Astrocyte (in vitro differentiated cells and primary cell): ENCODE measurements around the gene ENPP7.

ENCODE experiments used
- CTCF ChIP-seq: IDR thresholded peaks from 2 replicates; pipeline ENCODE4 v1.5.1; 2011; ENCODE audit warnings: low read depth, mild to moderate bottlenecking, inconsistent platforms, low read length, moderate library complexity; ENCODE audit not compliant: insufficient read depth
- EZH2 ChIP-seq: IDR thresholded peaks from 2 replicates; pipeline ENCODE4 v1.6.1; 2012; ENCODE audit warnings: mild to moderate bottlenecking, low read length, inconsistent platforms; ENCODE audit not compliant: insufficient read depth

- TF ChIP-seq CTCF, result no peak
- TF ChIP-seq EZH2, result no peak
These were observed 28.1 kb upstream of the ENPP7 start for GRCh38 chr17:79702550-79703236.
